ENCODE measurements around the gene TBCD.
A peak's percentile ranks its signal among the peaks of the same experiment; 100 is the strongest.

The TBCD gene

DNA sequence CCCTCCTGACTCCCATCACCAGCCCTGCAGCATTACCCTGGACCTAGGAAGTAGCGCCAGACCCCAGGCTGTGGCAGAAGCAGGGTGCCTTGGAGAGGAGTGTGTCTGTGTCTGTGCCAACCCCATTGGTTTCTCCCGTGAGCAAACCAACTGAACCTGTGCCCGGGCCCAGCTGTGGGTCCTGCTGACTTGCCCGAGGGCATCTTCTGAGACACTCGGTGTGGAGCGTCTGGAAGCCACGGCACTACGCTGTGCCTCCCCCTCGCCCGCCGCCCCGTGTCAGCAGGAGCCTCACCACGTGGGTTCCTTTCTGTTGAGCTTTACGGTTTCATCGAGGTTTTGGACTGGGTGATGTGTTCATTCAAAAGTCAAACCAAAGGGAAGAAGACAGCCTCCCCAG lies 60.2 kb downstream of the TBCD start:
- no peak for DNase-seq

DNA sequence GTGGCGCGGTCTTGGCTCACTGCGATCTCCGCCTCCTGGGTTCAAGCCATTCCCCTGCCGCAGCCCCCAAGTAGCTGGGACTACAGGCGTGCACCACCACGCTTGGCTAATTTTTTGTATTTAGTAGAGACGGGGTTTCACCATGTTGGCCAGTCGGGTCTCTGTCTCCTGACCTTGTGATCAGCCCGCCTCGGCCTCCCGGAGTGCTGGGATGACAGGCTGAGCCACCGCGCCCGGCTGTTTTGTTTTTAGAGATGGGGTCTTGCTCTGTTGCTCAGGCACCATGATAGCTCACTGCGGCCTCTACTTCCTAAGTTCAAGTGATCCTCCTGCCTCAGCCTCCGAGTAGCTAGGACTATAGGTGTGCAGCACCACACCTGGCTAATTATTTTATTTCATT lies 60.7 kb downstream of the TBCD start:
- no peak for DNase-seq

DNA sequence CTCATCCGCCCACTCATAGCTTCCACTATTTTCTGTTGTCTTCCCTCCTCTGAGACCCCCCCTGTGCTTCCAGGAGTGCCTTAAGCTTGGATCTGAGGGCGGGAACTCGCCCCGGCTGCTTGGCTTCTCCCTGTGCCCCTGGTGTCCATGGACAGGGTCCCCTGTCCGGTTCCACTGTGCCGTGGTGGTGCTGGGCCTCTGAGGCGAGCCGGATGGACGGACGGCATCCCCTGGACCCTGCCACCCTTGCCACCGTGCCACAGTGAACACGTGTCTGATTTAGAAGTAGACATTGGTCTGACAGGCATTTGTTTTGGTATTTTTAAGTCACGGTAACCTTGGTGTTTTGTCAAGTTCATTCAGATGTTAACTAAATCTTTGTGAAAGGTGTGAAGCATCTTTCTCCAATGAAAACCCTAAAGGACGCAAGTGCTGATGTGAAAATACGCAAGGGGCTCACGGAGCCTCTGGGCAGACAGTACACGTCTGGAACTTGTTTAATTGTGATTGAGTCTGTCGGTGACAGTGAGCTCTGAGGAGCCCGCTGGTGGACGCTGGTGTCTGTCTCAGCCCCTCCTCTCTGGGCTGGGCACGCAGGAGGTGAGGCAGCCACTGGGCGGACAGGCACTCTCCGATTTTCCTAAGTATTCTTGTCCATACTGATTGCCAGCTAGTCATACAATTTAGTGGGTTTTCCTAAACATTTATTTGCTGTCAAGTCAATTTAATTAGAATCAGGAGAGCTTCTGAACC lies 61.6 kb downstream of the TBCD start:
- no peak for DNase-seq

DNA sequence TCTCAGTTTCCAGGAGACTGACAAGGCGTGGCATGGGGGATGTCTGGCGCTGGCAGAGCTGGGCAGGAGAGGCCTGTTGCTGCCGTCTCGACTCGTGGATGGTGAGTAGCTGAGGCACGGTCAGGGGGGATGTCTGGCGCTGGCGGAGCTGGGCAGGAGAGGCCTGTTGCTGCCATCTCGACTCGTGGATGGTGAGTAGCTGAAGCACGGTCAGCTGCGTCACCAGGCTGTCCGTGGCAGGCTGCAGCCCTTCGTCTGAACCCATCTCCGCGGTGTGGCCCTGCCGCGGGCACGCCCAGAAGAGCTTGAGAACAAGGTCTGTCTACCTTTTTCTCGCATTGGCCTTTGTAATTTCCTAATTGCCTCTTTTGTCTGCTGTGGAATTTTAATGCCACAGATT lies 63.0 kb downstream of the TBCD start:
- DNase-seq, result no peak

DNA sequence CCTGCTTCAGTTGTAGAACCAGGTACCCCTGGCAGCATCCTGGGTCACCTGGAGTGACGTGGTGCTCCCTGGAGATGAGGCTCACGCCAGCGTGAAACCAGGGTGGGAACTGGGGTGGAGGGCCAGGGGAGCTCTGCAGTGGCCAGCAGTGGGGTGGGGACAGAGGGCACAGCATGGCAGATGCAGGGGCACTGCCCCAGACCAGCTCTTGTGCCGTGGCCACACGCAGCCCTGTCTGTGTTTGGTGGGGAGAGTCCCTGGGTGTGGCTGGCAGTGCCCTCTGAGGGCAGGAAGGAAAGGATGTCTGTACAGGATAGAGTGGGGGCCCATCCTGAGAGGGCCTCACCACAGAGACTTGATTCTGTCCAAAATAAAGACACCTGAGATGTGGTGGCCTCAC lies 63.5 kb downstream of the TBCD start:
- no peak for DNase-seq

DNA sequence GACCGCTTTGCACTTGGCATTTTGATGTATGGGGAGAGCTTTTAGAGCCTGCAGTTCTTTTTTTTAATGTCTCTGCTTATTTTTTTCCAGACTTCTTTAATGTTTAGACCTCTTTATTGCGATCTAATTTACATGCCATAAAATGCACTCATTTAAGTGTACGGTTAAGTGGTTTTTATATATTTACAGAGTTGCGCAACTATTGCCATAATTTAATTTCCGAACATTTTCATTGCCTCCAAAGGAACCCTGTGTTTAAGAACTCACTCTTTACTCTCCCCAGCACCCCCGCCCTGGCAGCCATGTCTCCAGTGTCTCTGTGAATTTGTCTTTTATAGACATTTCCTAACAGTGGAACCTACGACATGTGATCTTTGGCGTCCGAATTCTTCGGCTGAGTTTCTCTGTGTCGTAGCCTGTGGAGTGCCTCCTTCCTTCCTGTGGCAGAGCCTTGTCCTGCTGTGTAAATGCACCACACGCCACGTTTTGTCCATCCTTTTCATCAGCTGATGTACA lies 64.0 kb downstream of the TBCD start:
- DNase-seq, result no peak

DNA sequence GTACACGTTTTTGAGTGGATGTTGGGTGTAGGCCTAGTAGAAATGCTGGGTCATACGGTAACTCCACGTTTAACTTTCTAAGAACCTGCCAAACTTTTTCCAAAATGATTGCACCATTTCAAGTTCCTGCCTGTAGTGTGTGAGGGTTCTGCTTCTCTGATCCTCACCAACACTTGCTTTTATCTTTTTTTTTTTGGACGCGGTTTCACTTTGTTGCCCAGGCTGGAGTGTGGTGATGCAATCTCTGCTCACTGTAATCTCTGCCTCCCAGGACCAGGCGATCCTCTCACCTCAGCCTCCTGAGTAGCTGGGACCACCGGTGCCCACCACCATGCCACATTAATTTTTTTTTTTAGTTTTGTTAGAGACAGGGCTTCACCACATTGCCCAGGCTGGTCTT lies 64.5 kb downstream of the TBCD start:
- DNase-seq, result no peak

DNA sequence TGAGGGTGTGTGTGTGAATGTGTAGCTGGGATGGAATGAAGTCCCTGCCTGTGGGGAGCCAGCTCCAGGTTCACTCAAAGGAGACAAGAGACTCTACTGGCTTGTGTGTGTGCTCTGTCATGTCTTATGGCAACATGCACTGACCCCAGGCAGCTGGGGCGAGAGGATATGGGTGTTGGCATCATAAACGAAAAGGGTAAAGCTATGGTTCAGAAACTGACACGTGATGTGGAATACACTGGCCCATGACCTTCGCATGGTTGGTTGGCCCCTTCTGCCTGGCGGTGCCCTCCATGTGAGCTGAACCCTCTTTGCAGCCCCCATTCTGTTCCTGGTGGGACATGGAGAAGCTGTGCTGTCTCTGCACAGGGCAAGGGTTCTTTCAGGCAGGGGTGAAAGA lies 66.1 kb downstream of the TBCD start:
- no peak for DNase-seq

DNA sequence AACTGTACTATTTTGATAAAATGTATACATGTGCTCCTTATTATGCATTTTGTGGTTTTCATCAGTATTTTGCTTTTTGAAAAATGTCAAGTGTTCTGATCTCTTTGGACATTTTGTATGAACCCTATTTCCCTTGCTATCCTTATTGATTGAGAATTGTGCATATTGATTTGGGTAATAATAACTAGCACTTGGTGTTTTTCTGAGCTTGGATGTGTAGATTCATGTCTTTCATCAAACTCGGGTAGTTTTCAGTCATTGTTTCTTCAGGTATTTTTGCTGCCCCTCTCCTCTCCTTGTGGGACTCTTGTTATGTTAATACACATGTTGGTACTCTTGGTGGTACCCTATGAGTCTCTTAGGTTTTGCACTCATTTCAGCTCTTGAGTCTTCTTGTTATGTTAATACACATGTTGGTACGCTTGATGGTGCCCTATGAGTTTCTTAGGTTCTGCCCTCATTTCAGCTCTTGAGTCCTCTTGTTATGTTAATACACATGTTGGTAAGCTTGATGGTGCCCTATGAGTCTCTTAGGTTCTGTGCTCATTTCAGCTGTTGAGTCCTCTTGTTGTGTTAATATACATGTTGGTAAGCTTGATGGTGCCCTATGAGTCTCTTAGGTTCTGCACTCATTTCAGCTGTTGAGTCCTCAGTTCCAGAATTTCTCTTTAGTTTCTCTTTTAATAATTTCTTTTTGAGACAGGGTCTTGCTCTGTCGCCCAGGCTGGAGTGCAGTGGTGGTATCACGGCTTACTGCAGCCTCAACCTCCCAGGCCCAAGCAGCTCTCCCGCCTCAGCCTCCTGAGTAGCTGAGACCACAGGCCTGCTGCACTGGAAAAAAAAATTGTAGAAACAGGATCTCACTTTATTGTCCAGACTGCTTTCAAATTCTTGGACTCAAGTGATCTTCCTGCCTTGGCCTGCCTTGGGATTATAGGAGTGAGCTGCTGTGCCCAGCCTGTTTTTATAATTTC lies 68.7 kb downstream of the TBCD start:
- DNase-seq, result no peak

DNA sequence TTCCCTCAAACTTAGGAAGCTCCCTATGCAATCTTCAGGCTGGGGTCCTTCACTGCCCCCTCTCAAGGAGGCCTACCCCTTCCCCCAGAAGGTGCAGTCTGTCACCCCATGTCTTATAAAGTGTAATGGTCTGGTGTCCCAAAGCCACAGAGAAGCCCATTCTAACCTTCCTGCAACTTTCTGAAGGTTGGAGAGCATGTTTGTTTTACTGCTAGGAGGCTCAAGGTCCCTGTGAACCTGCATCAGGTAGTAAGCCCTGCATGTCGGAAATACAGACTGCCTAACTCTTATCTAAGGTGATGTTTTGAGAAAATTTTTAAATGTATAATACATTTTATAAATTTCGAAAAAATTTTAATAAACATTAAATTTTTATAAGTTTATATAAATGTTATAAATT lies 69.7 kb downstream of the TBCD start:
- DNase-seq, result no peak

DNA sequence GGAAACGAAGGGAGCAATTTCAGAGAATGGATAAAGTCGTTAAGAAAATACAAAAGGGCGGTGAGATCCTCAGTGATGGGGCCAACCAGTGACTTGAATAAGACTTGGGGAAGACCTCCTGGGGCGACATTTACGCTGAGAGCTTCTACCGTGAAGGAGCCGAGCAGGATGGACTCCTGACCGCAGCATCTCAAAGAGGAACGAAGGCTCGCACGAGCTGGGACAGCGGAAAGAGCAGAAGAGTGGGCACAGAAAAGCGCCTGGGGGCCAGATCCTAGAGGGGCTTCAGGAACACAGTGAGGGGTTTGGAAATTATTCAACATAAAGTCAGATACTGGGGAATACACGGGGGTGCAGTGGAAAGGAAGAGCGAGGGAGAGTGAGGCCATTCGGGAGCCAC lies 70.4 kb downstream of the TBCD start:
- DNase-seq, result no peak

DNA sequence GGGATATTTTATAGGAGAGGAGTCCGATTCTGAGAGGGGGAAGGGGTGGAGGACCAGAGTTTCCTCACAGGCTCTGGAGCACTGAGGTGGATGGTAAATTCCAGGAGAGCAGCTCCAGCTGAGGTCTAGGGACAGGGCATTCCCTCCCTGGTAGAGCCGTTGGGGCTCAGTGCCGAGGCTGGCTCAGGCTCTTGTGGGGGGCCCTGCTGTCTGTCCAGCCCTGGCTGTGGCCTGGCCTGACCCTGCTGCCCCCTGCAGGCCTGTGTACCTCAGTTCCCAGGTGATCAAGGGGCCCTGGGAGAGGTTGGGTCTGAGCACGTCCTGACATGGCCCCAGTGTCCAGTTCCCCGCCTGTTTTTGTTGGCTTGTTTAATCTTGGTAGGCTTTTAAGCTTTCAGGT lies 71.1 kb downstream of the TBCD start:
- no peak for DNase-seq

DNA sequence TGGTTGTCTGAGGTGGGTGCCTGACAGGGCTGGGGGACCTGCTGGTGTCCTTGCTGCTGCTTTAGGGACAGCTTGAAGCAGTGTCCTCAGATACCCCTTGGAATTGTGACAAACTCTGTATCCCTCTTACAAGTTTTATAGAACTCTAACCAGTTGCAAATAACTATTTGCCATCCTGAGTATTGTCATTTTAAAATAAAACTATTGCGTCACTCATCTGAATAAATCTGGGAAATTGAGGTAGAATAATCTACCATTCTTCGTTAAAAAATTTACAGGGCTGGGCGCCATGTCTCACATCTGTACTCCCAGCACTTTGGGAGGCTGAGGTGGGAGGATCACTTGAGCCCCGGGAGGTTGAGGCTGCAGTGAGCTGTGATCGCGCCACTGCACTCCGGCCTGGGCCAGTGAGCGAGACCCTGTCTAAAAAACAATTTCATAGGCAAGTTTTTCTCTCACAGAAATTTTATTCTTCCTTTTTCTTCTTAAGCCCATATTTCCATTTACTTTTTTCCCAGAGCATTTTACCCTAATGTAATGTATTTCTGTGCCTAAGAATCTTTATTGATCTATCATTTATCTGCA lies 73.8 kb downstream of the TBCD start:
- no peak for DNase-seq

DNA sequence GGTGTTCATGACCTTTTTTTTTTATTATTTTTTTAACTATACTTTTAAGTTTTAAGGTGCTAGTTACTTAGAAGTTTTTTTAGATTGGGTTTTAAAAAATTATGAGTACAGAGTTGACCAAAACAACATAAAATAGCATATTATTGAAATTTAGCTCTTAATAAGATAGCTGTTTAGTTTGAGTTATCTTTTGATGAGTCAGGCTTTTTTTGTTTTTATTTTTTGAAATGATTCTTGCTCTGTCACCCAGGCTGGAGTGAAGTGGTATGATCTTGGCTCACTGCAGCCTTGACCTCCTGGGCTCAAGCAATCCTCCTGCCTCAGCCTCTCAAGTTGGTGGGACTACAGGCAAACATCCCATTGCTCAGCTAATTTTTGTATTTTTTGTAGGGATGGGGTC lies 74.3 kb downstream of the TBCD start:
- DNase-seq, result no peak

DNA sequence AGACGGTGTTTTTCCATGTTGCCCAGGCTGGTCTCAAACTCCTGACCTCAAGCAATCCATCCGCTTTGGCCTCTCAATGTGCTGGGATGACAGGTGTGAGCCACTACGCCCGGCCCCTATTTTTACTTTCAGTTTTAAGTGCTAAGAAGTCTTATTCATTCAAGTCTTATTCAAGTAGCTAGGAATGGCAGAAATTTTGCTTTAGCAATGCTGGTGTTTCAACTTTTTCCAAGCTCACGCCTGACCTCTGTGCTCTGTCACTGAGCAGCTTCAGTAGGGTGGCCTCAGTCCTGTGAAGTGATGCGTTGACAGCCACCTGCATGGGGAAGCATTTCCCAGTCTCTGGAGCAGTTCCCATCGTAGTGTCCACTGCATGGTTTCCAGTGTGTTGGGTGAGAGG lies 75.1 kb downstream of the TBCD start:
- DNase-seq, result no peak

DNA sequence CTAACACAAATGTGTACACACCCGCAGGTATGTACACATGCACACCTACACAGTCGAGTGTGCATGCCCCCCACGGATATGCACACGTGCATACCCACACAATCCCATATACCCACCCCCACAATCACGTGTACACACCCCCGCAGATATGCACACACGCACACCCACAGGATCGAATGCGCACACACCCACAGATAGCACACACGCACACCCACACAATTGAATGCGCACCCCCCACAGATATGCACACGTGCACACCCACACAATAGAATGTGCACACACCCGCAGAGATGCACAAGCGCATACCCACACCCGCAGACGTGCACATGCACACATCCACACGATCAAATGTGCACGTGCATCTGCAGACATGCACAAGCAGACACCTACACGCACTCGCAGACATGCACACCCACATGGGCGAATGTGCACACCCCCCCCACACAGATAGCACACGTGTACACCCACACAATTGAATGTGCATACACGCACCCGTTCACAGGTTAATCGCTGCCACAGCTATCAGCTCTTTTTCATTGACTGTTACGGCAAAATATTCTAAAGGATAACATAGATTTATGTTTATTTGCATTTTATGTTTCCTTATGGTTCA lies 77.1 kb downstream of the TBCD start:
- DNase-seq, result no peak

DNA sequence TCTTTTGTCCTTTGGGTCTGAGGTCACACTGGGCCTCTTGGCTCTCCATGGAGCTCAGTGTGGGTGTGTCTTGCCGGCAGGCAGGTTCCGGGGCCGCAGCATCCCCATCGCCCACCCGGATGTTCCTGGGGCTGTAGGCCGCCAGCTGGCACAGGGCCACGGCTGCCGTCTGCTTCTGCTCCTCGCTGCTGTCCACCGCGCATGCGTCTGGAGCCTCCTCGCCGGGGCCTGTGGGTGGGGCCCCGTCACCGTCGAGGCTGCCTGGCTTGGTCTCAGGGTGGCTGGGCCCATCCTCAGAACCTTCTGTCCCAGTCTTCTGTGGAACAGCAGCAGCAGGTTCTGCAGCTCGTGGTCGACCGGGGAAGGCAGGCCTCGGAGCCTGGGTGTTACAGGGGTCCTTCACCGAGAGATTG lies 78.4 kb downstream of the TBCD start:
- peak; percentile 36 to 44 for DNase-seq

DNA sequence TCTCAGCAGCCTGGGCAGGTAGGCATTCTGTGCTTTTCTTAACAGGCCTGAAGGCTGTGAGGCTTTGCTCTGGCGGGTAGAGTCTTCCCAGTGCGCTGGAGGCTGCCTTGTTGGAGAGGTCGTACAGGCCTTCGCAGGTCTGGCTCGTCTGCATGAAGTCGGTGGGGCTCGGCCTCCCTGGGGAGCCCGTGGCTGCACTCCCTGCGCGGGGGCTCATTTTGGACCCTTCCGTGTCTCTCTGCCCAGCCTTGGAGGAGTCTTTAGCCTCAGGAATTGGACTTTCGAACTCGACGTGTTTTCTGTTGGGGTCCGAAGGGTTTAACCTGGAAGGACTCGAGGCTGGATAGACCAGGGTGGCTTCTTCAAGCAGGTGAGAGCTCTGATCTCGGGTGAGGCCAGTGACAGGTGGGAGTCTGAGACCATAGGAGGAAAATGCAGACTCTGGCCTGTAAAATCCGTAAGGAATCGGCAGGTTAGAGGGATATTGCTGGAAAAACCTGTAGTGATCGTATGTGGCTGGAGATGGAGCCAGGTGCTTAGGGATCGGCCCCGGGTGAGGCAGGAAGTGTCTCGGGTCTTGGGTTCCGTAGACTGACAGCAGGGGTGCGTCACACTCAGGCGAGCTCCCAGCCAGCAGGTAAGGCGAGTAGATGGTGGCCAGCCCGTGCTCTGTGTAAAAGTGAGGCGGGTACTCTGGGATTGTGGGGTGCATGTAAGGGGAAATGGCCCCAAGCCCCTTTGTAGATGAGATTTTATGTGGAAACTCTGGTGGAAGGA lies 79.4 kb downstream of the TBCD start:
- no peak for DNase-seq

DNA sequence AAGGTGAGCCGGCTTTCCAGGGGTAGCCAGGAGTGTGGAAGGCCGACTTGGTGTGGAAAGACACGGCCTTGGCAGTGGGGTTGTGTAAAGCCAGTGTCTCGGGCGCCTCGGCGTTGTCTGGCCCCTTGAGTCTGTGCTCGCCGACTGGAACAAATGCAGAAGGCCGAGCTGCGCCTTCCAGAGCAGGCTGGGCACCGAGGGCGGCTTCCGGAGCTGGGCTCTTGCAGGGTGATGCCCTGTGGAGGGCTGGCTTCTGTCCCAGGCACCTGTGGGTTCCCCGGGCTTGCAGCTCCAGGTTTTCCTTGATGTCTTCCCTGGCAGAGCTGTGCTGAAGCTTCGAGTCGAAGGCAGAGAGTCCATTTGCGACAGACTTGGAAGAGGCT lies 79.9 kb downstream of the TBCD start:
- no peak for DNase-seq

DNA sequence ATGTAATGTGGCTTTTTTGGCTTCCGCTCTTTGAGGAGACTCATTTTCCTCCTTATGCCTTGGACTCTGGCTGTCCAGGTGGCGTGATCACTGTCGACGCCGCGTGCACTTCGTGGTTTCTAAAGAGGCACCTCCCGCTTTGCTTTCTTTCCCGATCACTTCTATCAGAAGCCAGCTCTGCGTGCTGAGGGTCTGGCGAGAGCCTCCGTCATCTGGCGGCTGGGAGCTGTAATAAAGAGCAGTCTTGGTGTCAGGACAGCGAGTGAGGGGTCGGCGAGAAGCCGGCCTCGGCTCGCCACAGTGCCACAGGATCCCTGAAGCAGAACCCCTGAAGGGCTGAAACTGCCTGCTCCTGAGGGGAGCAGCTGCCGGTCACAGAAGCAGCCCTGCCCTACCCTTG lies 80.5 kb downstream of the TBCD start:
- DNase-seq, result peak; percentile 56 to 78

DNA sequence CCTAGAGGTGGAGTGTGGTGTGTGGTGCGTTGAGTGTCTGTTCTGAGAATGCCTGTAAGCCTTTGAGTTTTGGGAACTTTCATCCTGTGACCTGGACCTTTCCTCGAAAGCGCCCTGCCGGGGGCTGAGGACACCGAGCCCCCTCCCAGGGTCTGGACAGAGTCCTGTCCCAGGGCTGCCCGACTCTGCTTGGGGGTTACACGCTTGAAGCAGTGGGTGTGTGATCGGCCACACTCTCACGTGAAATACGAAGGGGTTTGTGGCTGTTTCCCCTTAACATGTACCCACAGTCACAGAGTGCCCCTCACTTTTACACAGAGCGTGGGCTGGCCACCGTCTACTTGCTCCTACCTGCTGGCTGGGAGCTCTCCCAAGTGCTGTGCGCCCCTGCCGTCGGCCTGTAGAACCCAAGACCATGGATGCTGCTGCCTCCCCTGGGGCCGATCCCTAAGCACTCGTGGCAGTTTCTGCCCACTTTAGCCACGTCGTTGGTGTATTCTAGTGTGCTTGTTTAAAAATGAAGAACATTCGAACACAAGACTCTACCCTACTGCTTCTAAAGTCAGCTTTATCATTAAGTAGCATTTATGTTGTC lies 81.1 kb downstream of the TBCD start:
- DNase-seq, result no peak

DNA sequence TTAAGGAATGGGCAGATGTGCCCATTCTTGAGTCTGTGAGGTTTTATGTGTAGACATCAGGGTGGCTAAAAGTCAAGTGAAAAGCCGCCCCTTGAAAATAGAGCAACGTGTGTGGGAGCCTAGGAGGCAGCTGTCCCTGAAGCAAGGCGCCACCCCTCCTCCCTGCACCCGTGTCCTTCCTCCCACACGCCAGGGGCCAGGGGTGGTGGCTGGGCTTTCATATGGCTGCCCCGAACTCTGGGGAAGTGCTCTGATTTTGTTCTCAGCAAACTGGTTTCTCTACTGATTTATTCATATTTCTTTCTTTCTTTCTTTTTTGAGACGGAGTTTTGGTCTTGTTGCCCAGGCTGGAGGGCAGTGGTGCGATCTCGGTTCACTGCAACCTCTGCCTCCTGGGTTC lies 83.3 kb downstream of the TBCD start:
- DNase-seq, result no peak

Data from NCI-H187 (cell line).